Body of pancreas (tissue), 4 donors: ENCODE measurements around the gene KHK. TPM values are rescaled to one million over a fixed set of nuclear protein-coding genes. Genes with fewer than 3 reads are reported as not detected.

Source experiments
- ATAC-seq: fragments of 150-250 bp; one replicate; pipeline ENCODE4 v1.9.1; 2016
- DNase-seq, 4 donors: peaks; one replicate each; pipeline ENCODE4 v3.0.0-alpha.2; 2019
- H3K27ac ChIP-seq, 4 donors: fragments of 200-600 bp; sonication (generic); 1 replicate in 3 of 4; 2 replicates in 1 of 4; pipeline versions ENCODE4 v1.5.1 to v1.6.1; 2016 to 2019; ENCODE audit warnings: mild to moderate bottlenecking in 1 of 4, mixed read lengths in 1 of 4, moderate library complexity in 1 of 4
- H3K27me3 ChIP-seq, 2 donors: fragments of 200-600 bp; sonication (generic); one replicate each; pipeline ENCODE4 v1.6.0; 2016; ENCODE audit warnings: mild to moderate bottlenecking in 1 of 2
- H3K36me3 ChIP-seq, 2 donors: fragments of 200-600 bp; sonication (generic); replicated peaks in 1 of 2; 2 replicates each; pipeline ENCODE4 v1.5.1; 2016; ENCODE audit warnings: low read depth in 2 of 2; ENCODE audit not compliant: insufficient read depth in 1 of 2
- H3K4me1 ChIP-seq: fragments of 200-600 bp; sonication (generic); one replicate; pipeline ENCODE4 v1.6.0; 2016
- H3K4me3 ChIP-seq, 2 donors: fragments of 200-600 bp; sonication (generic); 1 replicate in 1 of 2; 2 replicates in 1 of 2; pipeline ENCODE4 v1.5.1; 2016 to 2019
- H3K9me3 ChIP-seq, 3 donors: fragments of 200-600 bp; sonication (generic); 1 replicate in 2 of 3; 2 replicates in 1 of 3; pipeline ENCODE4 v1.5.1; 2016
- POLR2A ChIP-seq, 3 donors: fragments of 450-650 bp; IDR thresholded peaks; one replicate each; pipeline ENCODE4 v1.6.1; 2016; ENCODE audit warnings: antibody characterized with exemption in 3 of 3, mild to moderate bottlenecking in 2 of 3
- WGBS, 2 donors: methylation state at CpG; one replicate each; pipeline ENCODE4 v1.1.5; 2017; 5-methylcytosine and 5-hydroxymethylcytosine counted together
- intact Hi-C: fragments of 100-400 bp; cut with DNase I; formaldehyde crosslinking; loops from one replicate; pipeline ENCODE4 v1.15.1; 2023
- total RNA-seq, 2 donors: library from RNA; depleted of rRNA; stranded (reverse); fragments of >200 nt; gene quantifications; one replicate each; pipeline ENCODE4 v1.1.0, GENCODE V29; 2016
- TF ChIP-seq, protein P1 (sequence below), 7 experiments: fragments of 450-650 bp in 4 of 7; fragments of 200-600 bp in 3 of 7; sonication (generic) in 3 of 7; IDR thresholded peaks; one replicate each; pipeline ENCODE4 v1.5.1; 2016 to 2019; ENCODE audit warnings: antibody characterized with exemption in 7 of 7

KHK gene
- total RNA-seq, 2 donors from 2014 or later: 4.2 to 7.3 TPM

DNA sequence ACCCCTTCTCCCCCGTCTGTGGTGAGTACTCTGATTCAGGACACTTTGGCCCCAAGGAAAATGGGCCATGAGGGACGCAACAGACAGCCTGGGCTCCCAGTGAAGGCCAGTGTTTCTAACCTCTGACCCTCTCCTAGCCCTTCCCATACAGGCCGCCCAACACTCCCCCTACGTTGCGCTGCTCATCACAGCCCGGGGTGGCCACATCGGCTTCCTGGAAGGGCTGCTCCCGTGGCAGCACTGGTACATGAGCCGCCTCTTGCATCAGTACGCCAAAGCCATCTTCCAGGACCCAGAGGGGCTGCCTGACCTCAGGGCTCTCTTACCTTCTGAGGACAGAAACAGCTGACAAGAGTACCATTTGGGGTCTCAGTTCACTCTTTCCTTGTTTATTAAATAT is 43.8 kb downstream of the KHK start:
- Histone ChIP-seq H3K27ac (no peak overlapping the region), H3K9me3 (no peaks in the 10 kb centered on the region), H3K4me1 (peaks cover 20% of the 10 kb centered on the region), H3K36me3 (peaks cover 5 to 16% of the 10 kb centered on the region in 2 donors), H3K27me3 (no peaks in the 10 kb centered on the region), H3K4me3 (no peak overlapping the region)
- no peak for DNase-seq
- 90% methylated on average over 10 of the region's 10 CpGs for WGBS, 2 donors
- intact Hi-C loops: no loop called here
- TF ChIP-seq, protein P1, sequence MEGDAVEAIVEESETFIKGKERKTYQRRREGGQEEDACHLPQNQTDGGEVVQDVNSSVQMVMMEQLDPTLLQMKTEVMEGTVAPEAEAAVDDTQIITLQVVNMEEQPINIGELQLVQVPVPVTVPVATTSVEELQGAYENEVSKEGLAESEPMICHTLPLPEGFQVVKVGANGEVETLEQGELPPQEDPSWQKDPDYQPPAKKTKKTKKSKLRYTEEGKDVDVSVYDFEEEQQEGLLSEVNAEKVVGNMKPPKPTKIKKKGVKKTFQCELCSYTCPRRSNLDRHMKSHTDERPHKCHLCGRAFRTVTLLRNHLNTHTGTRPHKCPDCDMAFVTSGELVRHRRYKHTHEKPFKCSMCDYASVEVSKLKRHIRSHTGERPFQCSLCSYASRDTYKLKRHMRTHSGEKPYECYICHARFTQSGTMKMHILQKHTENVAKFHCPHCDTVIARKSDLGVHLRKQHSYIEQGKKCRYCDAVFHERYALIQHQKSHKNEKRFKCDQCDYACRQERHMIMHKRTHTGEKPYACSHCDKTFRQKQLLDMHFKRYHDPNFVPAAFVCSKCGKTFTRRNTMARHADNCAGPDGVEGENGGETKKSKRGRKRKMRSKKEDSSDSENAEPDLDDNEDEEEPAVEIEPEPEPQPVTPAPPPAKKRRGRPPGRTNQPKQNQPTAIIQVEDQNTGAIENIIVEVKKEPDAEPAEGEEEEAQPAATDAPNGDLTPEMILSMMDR (IDR thresholded peaks at IDR 0.05): no peak
- TF ChIP-seq POLR2A (IDR thresholded peaks at IDR 0.05): no peak
- ATAC-seq: no peak

DNA sequence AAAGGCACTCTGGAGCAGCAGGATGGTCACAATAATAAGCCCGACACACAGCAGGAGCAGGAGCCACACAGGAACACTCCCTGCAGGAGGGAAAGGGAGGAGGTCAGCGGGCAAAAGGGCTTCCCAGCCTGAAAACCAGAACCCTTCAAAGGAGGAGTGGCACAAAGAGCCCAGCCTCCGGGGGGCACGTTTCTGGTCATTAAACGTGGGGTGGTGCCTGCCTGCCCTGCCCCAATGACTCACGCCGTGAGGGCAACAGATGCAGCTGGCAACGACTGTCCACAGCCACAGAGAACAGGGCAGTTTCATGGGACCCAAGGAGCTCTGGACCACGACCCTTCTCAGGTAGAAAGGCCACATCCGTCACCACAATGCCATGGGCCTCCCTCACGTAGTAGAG is 44.9 kb downstream of the KHK start:
- TF ChIP-seq, protein P1 (IDR thresholded peaks at IDR 0.05): no peak
- no peak for TF ChIP-seq POLR2A (IDR thresholded peaks at IDR 0.05)
- no peaks in the 10 kb centered on the region for H3K9me3 ChIP-seq
- peaks cover 20% of the 10 kb centered on the region for H3K4me1 ChIP-seq
- ATAC-seq (no peak), DNase-seq (no peak)
- intact Hi-C loops: no loop called here
- H3K4me3 ChIP-seq: no peak overlapping the region
- no peaks in the 10 kb centered on the region for H3K27me3 ChIP-seq
- H3K27ac ChIP-seq: no peak overlapping the region
- 85% methylated on average over 5 to 11 of the region's 11 CpGs for WGBS, 2 donors
- H3K36me3 ChIP-seq: peaks cover 5 to 16% of the 10 kb centered on the region in 2 donors

DNA sequence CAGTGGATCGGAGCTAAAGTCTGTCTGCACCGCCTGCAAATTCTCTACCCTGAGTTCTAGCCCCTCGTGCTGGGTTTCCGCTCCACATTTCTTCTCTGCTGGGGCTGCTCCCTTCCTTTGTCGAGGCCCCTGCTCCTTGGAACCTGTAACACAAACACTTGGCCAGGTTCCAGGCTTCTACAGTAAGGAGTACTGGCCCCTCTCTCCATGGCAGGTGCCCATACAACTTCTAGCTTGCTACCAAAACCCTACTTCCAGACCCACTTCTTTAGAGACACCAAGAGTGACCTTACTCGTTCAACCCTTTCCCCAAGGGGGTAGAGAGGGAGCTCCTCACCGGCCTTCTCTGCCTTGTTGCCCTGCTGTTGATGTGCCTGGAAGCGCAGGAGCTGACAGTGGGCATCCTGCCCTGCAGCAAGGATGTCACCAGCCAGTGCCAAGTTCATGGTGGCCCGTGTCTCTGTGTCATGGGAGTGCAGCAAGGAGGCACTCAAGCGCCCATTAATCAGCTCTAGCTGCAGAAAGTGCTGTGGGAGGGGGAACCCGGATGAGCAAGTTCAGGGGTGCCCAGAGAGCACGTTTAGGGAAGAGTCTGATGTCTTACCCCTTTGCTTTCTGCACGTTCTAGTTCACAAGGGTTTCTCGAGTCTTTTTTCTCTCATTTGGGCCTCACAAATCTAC is 46.8 kb downstream of the KHK start:
- H3K4me1 ChIP-seq: peaks cover 20% of the 10 kb centered on the region
- peaks cover 5 to 16% of the 10 kb centered on the region in 2 donors for H3K36me3 ChIP-seq
- no peaks in the 10 kb centered on the region for H3K9me3 ChIP-seq
- ATAC-seq (no peak), DNase-seq (peak in 3 of 4 donors; percentile 16 to 50 (median 42))
- TF ChIP-seq, protein P1 (IDR thresholded peaks at IDR 0.05): no peak
- no peak for TF ChIP-seq POLR2A (IDR thresholded peaks at IDR 0.05)
- intact Hi-C loops: no loop called here
- WGBS, 2 donors: 23 to 25% methylated on average over 14 of the region's 14 CpGs
- H3K27ac ChIP-seq: peak overlapping the region in 1 of 4 donors; percentile 78
- peak overlapping the region; percentile 89 to 95 for H3K4me3 ChIP-seq
- H3K27me3 ChIP-seq: no peaks in the 10 kb centered on the region

DNA sequence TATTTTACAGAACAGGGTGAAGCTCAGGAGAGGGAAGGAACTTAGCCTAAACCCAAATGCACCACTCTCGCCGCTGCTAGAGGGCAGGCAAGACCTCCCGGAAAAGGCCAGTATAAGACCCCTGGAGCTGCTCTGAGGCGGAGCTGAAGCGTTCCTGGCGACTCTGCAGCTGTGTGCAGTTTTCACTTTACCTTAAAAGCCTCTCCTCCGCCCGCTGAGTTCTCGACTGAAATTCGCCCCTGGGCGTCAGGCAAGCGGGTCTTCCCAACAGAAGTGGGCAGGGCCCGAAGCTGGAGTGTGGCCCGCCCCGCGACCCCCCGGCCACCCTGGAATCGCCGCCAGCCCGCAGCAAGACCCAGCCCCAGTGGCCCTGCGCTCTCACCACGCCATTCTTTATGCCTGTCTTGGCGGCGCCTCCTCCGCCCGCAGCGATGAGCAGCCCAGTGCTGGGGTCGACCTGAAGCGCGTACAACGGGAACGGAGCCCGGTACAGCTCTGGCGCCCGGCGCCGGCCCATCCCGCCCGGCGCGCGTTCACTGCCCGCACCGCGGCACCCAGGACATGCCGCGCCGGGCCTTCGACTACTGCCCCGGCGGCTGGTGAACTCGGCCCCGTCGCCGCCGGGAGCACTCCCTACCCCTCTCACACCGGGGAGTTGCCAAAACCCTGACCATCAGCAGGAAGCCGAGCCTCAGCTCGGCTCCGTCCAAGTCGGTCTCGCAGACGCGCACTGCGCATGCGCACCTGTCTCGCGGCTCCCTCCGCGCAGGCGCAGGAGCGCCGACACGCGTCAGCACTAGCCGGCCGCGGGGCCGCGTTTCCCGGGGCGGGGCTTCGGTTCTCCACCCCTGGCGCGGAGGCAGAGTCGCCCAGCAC is 47.6 kb downstream of the KHK start, which contains the start of gene PREB:
Gene PREB (minus strand): TSS at position 732 of the 876 bp plus-strand sequence. CDS start 215 bp downstream, at position 517.
- Histone ChIP-seq H3K36me3 (peaks cover 5 to 16% of the 10 kb centered on the region in 2 donors), H3K27ac (peak within 1 kb of the TSS; percentile 64 to 89 (median 80)), H3K4me3 (peak within 1 kb of the TSS; percentile 89 to 95), H3K4me1 (peaks cover 20% of the 10 kb centered on the region), H3K9me3 (no peaks in the 10 kb centered on the region), H3K27me3 (no peaks in the 10 kb centered on the region)
- intact Hi-C loops: no loop called here
- ATAC-seq: peak; percentile 98
- peak; percentile 98 to 99 (median 98) for DNase-seq
- TF ChIP-seq, protein P1 (IDR thresholded peaks at IDR 0.05): no peak
- TF ChIP-seq POLR2A (IDR thresholded peaks at IDR 0.05): peak; percentile 58 to 84 (median 81)
- WGBS, 2 donors: 0% methylated on average over 8 to 66 of the region's 86 CpGs
